ENCODE results near the gene AGAP1.

AGAP1 gene

DNA sequence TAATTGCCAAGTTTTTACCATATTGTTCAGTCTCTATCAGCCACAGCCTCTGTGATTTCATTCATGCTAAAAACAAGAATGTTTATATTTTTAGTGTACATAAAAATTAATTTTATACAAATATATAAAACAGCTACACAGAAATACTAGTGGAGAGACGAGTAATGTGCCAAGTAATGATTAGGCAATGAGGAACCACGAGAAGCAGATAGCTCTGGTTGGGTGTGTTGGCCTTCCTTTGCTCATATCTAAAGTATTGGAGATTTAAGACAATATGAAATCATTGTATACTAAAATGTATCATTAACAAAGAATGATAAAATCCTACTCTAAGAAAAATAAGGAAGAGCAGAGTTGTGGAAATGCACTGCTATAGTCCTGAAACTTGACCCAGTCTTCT is 326.7 kb downstream of the AGAP1 start:
- H3K27ac ChIP-seq (ENCODE audit: low read depth, low read length), result no peak overlapping the region
- H3K4me3 ChIP-seq (ENCODE audit: low read length), result no peak overlapping the region
- H4K20me1 ChIP-seq (ENCODE audit: control insufficient read depth, insufficient read depth, low read depth, low read length), result no peaks in the 10 kb centered on the region
- TF ChIP-seq EZH2phosphoT487 (IDR thresholded peaks at IDR 0.05; ENCODE audit: borderline replicate concordance, low read length) (no peak), CTCF (IDR thresholded peaks at IDR 0.05; ENCODE audit: low read depth, low read length, poor library complexity, severe bottlenecking) (no peak)
- H3F3A ChIP-seq (ENCODE audit: control insufficient read depth, insufficient read depth), result no peaks in the 10 kb centered on the region
- no peaks in the 10 kb centered on the region for H3K27me3 ChIP-seq (ENCODE audit: control insufficient read depth, low read length)
- no peaks in the 10 kb centered on the region for H3K79me2 ChIP-seq (ENCODE audit: control insufficient read depth, low read length)
- H3K9me3 ChIP-seq (ENCODE audit: control insufficient read depth, insufficient read depth, low read length), result no peaks in the 10 kb centered on the region
- no peaks in the 10 kb centered on the region for H3K36me3 ChIP-seq (ENCODE audit: control insufficient read depth, low read length)
- H3K4me1 ChIP-seq (ENCODE audit: control insufficient read depth, low read length), result no peaks in the 10 kb centered on the region
- H3K4me2 ChIP-seq (ENCODE audit: low read length), result no peak overlapping the region
- H3K9me2 ChIP-seq (replicated peaks; ENCODE audit: control insufficient read depth, low read length), result no peaks in the 10 kb centered on the region

- H3K36me3 ChIP-seq (ENCODE audit: control insufficient read depth, low read length), result no peaks in the 10 kb centered on the region
- H3K79me2 ChIP-seq (ENCODE audit: control insufficient read depth, low read length), result no peaks in the 10 kb centered on the region
- H4K20me1 ChIP-seq (ENCODE audit: control insufficient read depth, insufficient read depth, low read depth, low read length), result no peaks in the 10 kb centered on the region
- no peak for TF ChIP-seq CTCF (IDR thresholded peaks at IDR 0.05; ENCODE audit: low read depth, low read length, poor library complexity, severe bottlenecking)
- no peak for TF ChIP-seq EZH2phosphoT487 (IDR thresholded peaks at IDR 0.05; ENCODE audit: borderline replicate concordance, low read length)
- H3K27ac ChIP-seq (ENCODE audit: low read depth, low read length), result no peak overlapping the region
- no peak overlapping the region for H3K4me3 ChIP-seq (ENCODE audit: low read length)
- no peaks in the 10 kb centered on the region for H3K9me2 ChIP-seq (replicated peaks; ENCODE audit: control insufficient read depth, low read length)
- H3K9me3 ChIP-seq (ENCODE audit: control insufficient read depth, insufficient read depth, low read length), result no peaks in the 10 kb centered on the region
- no peak overlapping the region for H3K4me2 ChIP-seq (ENCODE audit: low read length)
- H3K4me1 ChIP-seq (ENCODE audit: control insufficient read depth, low read length), result no peaks in the 10 kb centered on the region
- H3F3A ChIP-seq (ENCODE audit: control insufficient read depth, insufficient read depth), result no peaks in the 10 kb centered on the region
- H3K27me3 ChIP-seq (ENCODE audit: control insufficient read depth, low read length), result no peaks in the 10 kb centered on the region
These were observed 330.5 kb downstream of the AGAP1 start for GRCh38 chr2:235824331-235824730.

DNA sequence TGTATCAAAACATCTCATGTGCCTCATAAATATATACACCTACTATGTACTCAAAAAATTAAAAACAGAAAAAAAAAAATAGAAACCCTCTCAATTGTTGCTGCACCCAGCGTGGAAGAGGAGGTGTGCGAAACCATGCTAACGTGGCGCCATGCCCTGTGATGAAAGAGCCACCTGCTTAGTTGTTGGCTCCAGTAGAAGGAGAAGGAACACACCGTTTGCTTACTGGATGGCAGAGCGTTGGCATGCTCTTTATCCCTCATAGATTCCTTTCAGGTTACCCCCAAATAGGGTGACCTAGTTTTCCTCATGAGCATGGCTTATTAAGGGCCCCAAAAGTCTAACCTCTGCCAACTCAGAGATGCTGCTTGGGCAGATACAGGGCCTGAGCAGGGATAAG is 332.1 kb downstream of the AGAP1 start:
- H3K4me2 ChIP-seq (ENCODE audit: low read length), result no peak overlapping the region
- H3K79me2 ChIP-seq (ENCODE audit: control insufficient read depth, low read length), result no peaks in the 10 kb centered on the region
- no peaks in the 10 kb centered on the region for H3K4me1 ChIP-seq (ENCODE audit: control insufficient read depth, low read length)
- no peak overlapping the region for H3K4me3 ChIP-seq (ENCODE audit: low read length)
- H3K9me2 ChIP-seq (replicated peaks; ENCODE audit: control insufficient read depth, low read length), result no peaks in the 10 kb centered on the region
- no peak overlapping the region for H3K27ac ChIP-seq (ENCODE audit: low read depth, low read length)
- no peaks in the 10 kb centered on the region for H4K20me1 ChIP-seq (ENCODE audit: control insufficient read depth, insufficient read depth, low read depth, low read length)
- TF ChIP-seq EZH2phosphoT487 (IDR thresholded peaks at IDR 0.05; ENCODE audit: borderline replicate concordance, low read length), result no peak
- no peak for TF ChIP-seq CTCF (IDR thresholded peaks at IDR 0.05; ENCODE audit: low read depth, low read length, poor library complexity, severe bottlenecking)
- H3K36me3 ChIP-seq (ENCODE audit: control insufficient read depth, low read length), result no peaks in the 10 kb centered on the region
- H3K9me3 ChIP-seq (ENCODE audit: control insufficient read depth, insufficient read depth, low read length), result no peaks in the 10 kb centered on the region
- H3F3A ChIP-seq (ENCODE audit: control insufficient read depth, insufficient read depth), result no peaks in the 10 kb centered on the region
- H3K27me3 ChIP-seq (ENCODE audit: control insufficient read depth, low read length), result no peaks in the 10 kb centered on the region

DNA sequence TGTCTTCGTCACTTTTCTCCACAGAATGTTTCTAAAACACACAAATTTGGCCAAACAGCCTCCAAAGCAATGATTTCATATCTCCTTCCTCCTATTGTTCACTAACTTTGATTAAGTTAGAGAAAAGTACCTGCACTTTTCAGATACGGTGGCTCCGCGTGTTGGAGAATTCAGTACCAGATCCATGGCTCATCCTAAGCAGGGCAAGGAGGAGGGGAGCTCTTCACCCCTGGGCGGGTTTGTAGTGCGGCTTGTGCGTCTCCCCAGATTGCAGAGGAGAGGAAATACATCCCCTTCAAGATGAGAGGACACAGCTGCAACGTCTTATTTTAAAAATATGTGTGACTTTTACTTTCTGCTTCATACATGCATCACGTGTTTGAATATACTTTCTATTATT is 333.0 kb downstream of the AGAP1 start:
- H3F3A ChIP-seq (ENCODE audit: control insufficient read depth, insufficient read depth), result no peaks in the 10 kb centered on the region
- no peaks in the 10 kb centered on the region for H3K4me1 ChIP-seq (ENCODE audit: control insufficient read depth, low read length)
- no peak overlapping the region for H3K4me2 ChIP-seq (ENCODE audit: low read length)
- H3K27ac ChIP-seq (ENCODE audit: low read depth, low read length), result no peak overlapping the region
- no peaks in the 10 kb centered on the region for H3K9me3 ChIP-seq (ENCODE audit: control insufficient read depth, insufficient read depth, low read length)
- no peaks in the 10 kb centered on the region for H4K20me1 ChIP-seq (ENCODE audit: control insufficient read depth, insufficient read depth, low read depth, low read length)
- H3K9me2 ChIP-seq (replicated peaks; ENCODE audit: control insufficient read depth, low read length), result no peaks in the 10 kb centered on the region
- H3K36me3 ChIP-seq (ENCODE audit: control insufficient read depth, low read length), result no peaks in the 10 kb centered on the region
- H3K79me2 ChIP-seq (ENCODE audit: control insufficient read depth, low read length), result no peaks in the 10 kb centered on the region
- no peaks in the 10 kb centered on the region for H3K27me3 ChIP-seq (ENCODE audit: control insufficient read depth, low read length)
- H3K4me3 ChIP-seq (ENCODE audit: low read length), result no peak overlapping the region
- TF ChIP-seq EZH2phosphoT487 (IDR thresholded peaks at IDR 0.05; ENCODE audit: borderline replicate concordance, low read length), result no peak
- no peak for TF ChIP-seq CTCF (IDR thresholded peaks at IDR 0.05; ENCODE audit: low read depth, low read length, poor library complexity, severe bottlenecking)

All from DOHH2 (cell line).